BJ (cell line): ENCODE data around the gene HPCAL1. TPM values are rescaled to one million over a fixed set of nuclear protein-coding genes. Genes with fewer than 3 reads are reported as not detected.

ENCODE experiments used
- CTCF ChIA-PET: fragments of 350-600 bp; formaldehyde crosslinking; extraction: SDS; loops from one replicate; lab custom pipeline; 2021; ENCODE audit warnings: antibody characterized with exemption, inconsistent platforms; lab: Yijun Ruan, JAX
- POLR2A ChIA-PET: fragments of 300-600 bp; sonication (Branson Sonifier 250); formaldehyde crosslinking; extraction: SDS; loops from one replicate; lab custom pipeline; 2021; ENCODE audit warnings: antibody characterized with exemption; lab: Charles Lee
- DNase-seq: peaks from one replicate; pipeline ENCODE4 v3.0.0-alpha.2; 2011; ENCODE audit warnings: low read depth
- H3K27me3 ChIP-seq: 2 replicates; pipeline ENCODE4 v1.6.0; 2011; ENCODE audit warnings: low read length; ENCODE audit not compliant: control insufficient read depth, insufficient read depth
- H3K36me3 ChIP-seq: 2 replicates; pipeline ENCODE4 v1.5.1; 2011; ENCODE audit warnings: low read length; ENCODE audit not compliant: control insufficient read depth, insufficient read depth
- H3K4me3 ChIP-seq: 2 replicates; pipeline ENCODE4 v1.5.1; 2011; ENCODE audit warnings: low read depth, mild to moderate bottlenecking, control low read depth, low read length
- CTCF ChIP-seq: IDR thresholded peaks from 2 replicates; pipeline ENCODE4 v1.5.1; 2011; ENCODE audit warnings: low read depth, mild to moderate bottlenecking, control low read depth, inconsistent platforms, low read length, moderate library complexity; ENCODE audit not compliant: insufficient read depth
- polyA plus RNA-seq: library from polyadenylated mRNA; depleted of rRNA; stranded (reverse); fragments of >200 nt; gene quantifications from 2 replicates; pipeline ENCODE4 v1.2.3, GENCODE V29; 2011

The HPCAL1 gene
- polyA plus RNA-seq, 1 experiment = 17.6 TPM

DNA sequence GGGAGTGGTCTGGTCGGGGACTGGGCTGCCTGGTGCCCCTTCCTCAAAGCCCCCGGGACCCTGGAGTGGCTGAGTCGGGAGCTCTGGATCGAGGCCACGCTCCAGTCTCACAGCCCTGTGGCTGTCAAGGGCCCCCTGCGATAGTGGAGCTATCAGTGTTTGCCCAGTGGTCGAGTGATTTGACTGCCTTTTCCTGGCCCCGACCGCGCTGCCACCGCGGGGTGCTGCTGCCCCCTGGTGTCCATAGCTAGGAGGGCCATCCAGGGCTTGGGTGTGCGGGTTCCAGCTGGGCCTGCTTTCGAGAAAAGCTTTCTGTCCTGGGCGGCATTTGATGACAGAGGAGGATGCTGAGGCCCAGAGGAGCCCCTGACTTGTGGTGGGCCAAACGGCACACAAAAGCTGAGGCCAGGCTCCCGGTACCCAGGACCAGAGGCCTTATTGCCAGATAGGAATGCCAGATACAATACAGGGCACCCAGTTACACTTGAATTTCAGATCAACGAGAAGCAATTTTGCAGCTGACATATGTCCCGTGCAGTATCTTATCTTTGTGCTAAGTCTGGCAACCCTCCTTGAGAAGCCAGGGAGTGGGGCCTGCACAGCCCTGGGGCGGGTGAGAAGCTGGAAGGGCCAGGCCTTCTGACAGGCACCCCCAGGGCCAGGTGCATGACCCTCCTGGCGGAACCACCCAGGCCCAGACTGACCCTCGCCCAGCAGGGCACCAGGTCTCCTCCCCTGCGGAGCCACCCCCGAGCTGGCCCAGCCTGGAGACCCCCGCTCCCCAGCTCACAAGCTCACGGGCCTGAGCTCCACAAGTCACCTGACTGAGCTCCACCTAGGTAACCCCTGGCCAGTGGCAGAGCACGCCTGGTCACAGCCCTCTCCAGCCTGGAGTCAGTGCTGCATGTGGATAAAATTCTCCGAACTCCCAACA lies 132.4 kb downstream of the HPCAL1 start:
- TF ChIP-seq CTCF = peak; percentile 97
- DNase-seq = no peak
- ChIA-PET POLR2A (interaction anchor here (0.6 kb wide), 1 partner anchor 397 kb away, joined by 3 read pairs; no protein-coding TSS in a partner anchor), CTCF (interaction anchor here (0.5 to 10.9 kb wide), 51 partner anchors 9 to 789 kb away, joined by 3 to 192 read pairs (median 5); partner anchors contain the start of genes CYS1, HPCAL1, ODC1 and RRM2)
- peaks cover 6% of the 10 kb centered on the region; the same call in 1 of the 2 replicates for H3K36me3 ChIP-seq
- no peak overlapping the region for H3K4me3 ChIP-seq
- no peaks in the 10 kb centered on the region for H3K27me3 ChIP-seq

- H3K4me3 ChIP-seq = no peak overlapping the region
- ChIA-PET POLR2A (no interaction called here), CTCF (interaction anchor here (0.5 to 10.9 kb wide), 21 partner anchors 9 to 790 kb away, joined by 3 to 192 read pairs (median 10); partner anchors contain the start of genes CYS1 and RRM2)
- no peak for DNase-seq
- peaks cover 9% of the 10 kb centered on the region; the same call in 1 of the 2 replicates for H3K36me3 ChIP-seq
- H3K27me3 ChIP-seq = no peaks in the 10 kb centered on the region
- TF ChIP-seq CTCF = no peak
Observed at GRCh38 chr2:10435820-10436204, 133.1 kb downstream of the HPCAL1 start.

DNA sequence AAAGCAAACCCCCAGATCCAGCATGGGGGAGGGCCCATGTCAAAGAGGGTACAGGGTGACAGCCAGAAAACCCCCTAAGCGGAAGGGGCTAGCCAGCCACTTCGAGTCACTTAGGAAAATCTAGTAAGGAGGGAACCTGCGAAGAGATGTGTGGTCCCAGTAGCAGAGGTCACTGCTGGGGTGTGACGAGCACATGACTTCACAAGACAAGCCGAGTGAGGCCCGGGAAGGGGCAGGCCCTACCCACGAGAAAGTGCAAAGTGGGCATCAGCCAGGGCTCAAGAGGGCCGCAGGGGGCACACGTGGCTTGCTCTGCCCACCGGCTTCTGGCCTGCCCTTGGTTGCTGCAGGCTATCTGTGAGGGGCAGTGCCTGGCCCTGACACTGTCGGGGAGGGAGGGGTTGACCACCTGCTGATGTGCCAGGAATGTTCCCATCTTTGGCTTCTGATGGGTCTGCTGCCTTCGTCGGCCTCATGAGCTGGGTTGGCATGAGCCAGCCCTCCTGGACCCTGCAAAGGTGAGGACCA lies 133.9 kb downstream of the HPCAL1 start:
- DNase-seq = no peak
- H3K27me3 ChIP-seq = no peaks in the 10 kb centered on the region
- ChIA-PET POLR2A (no interaction called here), CTCF (interaction anchor here (0.7 to 10.9 kb wide), 8 partner anchors 10 to 366 kb away, joined by 3 to 192 read pairs (median 13); partner anchors contain the start of gene RRM2)
- no peak for TF ChIP-seq CTCF
- H3K36me3 ChIP-seq = peaks cover 12% of the 10 kb centered on the region
- H3K4me3 ChIP-seq = no peak overlapping the region

- no peaks in the 10 kb centered on the region for H3K27me3 ChIP-seq
- no peak for TF ChIP-seq CTCF
- no peak for DNase-seq
- POLR2A ChIA-PET = no interaction called here
- H3K4me3 ChIP-seq = no peak overlapping the region
- peaks cover 16% of the 10 kb centered on the region for H3K36me3 ChIP-seq
- CTCF ChIA-PET = interaction anchor here (0.7 to 10.9 kb wide), 6 partner anchors 9 to 367 kb away, joined by 3 to 192 read pairs (median 10); partner anchors contain the start of genes ODC1 and RRM2
Observed at GRCh38 chr2:10437806-10438205, 135.1 kb downstream of the HPCAL1 start.

- H3K4me3 ChIP-seq = no peak overlapping the region
- no peak for TF ChIP-seq CTCF
- POLR2A ChIA-PET = no interaction called here
- CTCF ChIA-PET = interaction anchor here (0.6 to 10.9 kb wide), 11 partner anchors 8 to 368 kb away, joined by 3 to 192 read pairs (median 3); no protein-coding TSS in a partner anchor
- peaks cover 16% of the 10 kb centered on the region for H3K36me3 ChIP-seq
- no peaks in the 10 kb centered on the region for H3K27me3 ChIP-seq
- DNase-seq = no peak
Observed at GRCh38 chr2:10438688-10439087, 136.0 kb downstream of the HPCAL1 start.
